SK-N-SH treated with all-trans-retinoic acid at 6 μM for 48 hours (cell line): ENCODE measurements around the gene HS6ST2.

Experiments used
- ATAC-seq: fragments of 200-7000 bp; cut with Tn5 transposase; 3 replicates; pipeline ENCODE4 v1.9.1; 2020; ENCODE audit warnings: mild to moderate bottlenecking, moderate library complexity
- ARNTL ChIP-seq: fragments of 450-650 bp; formaldehyde crosslinking; IDR thresholded peaks from 2 replicates; pipeline ENCODE4 v1.5.0; 2020; ENCODE audit warnings: low read depth, mild to moderate bottlenecking, moderate library complexity, borderline replicate concordance
- BACH2 ChIP-seq: fragments of 250-450 bp; sonication (Bioruptor Pico); IDR thresholded peaks from 2 replicates; pipeline ENCODE4 v1.9.0; 2021; ENCODE audit warnings: mild to moderate bottlenecking, borderline replicate concordance
- CREB5 ChIP-seq: fragments of 250-450 bp; sonication (Bioruptor Pico); IDR thresholded peaks from 2 replicates; pipeline ENCODE4 v1.5.1; 2020; ENCODE audit warnings: low read depth, mild to moderate bottlenecking, moderate library complexity
- CSRNP3 ChIP-seq: fragments of 250-450 bp; sonication (Bioruptor Pico); IDR thresholded peaks from 2 replicates; pipeline ENCODE4 v1.5.1; 2021; ENCODE audit warnings: mild to moderate bottlenecking, moderate library complexity
- ESRRG ChIP-seq: fragments of 250-450 bp; sonication (Bioruptor Pico); IDR thresholded peaks from 2 replicates; pipeline ENCODE4 v1.6.1; 2021; ENCODE audit warnings: mild to moderate bottlenecking
- GLIS3 ChIP-seq: fragments of 250-450 bp; sonication (Bioruptor Pico); IDR thresholded peaks from 2 replicates; pipeline ENCODE4 v1.5.0; 2020; ENCODE audit warnings: mild to moderate bottlenecking, moderate library complexity
- ISL1 ChIP-seq: fragments of 250-450 bp; sonication (Bioruptor Pico); IDR thresholded peaks from 2 replicates; pipeline ENCODE4 v2.1.2; 2022; ENCODE audit warnings: mild to moderate bottlenecking, moderate library complexity
- PATZ1 ChIP-seq: fragments of 250-450 bp; sonication (Bioruptor Pico); IDR thresholded peaks from 2 replicates; pipeline ENCODE4 v1.8.0; 2020; ENCODE audit warnings: mild to moderate bottlenecking, moderate library complexity, borderline replicate concordance
- POU6F1 ChIP-seq: fragments of 250-450 bp; sonication (Bioruptor Pico); IDR thresholded peaks from 2 replicates; pipeline ENCODE4 v1.8.0; 2021; ENCODE audit warnings: low read depth, mild to moderate bottlenecking, moderate library complexity, borderline replicate concordance
- PPARA ChIP-seq: fragments of 250-450 bp; sonication (Bioruptor Pico); IDR thresholded peaks from 2 replicates; pipeline ENCODE4 v1.5.0; 2020; ENCODE audit warnings: mild to moderate bottlenecking, borderline replicate concordance
- RARB ChIP-seq: fragments of 250-450 bp; sonication (Bioruptor Pico); IDR thresholded peaks from 2 replicates; pipeline ENCODE4 v1.8.0; 2021; ENCODE audit warnings: mild to moderate bottlenecking, moderate library complexity
- SNAI2 ChIP-seq: fragments of 250-450 bp; sonication (Bioruptor Pico); IDR thresholded peaks from 2 replicates; pipeline ENCODE4 v1.5.0; 2020; ENCODE audit warnings: mild to moderate bottlenecking, moderate library complexity
- TCF4 ChIP-seq: fragments of 250-450 bp; sonication (Bioruptor Pico); IDR thresholded peaks from 2 replicates; pipeline ENCODE4 v1.8.0; 2021; ENCODE audit warnings: mild to moderate bottlenecking, moderate library complexity, borderline replicate concordance
- TOX ChIP-seq: fragments of 250-450 bp; sonication (Bioruptor Pico); IDR thresholded peaks from 2 replicates; pipeline ENCODE4 v1.8.0; 2021; ENCODE audit warnings: mild to moderate bottlenecking, moderate library complexity, borderline replicate concordance
- TSHZ2 ChIP-seq: fragments of 250-450 bp; sonication (Bioruptor Pico); IDR thresholded peaks from 2 replicates; pipeline ENCODE4 v1.5.0; 2020; ENCODE audit warnings: mild to moderate bottlenecking, moderate library complexity
- ZC3H10 ChIP-seq: fragments of 250-450 bp; sonication (Bioruptor Pico); IDR thresholded peaks from 2 replicates; pipeline ENCODE4 v1.5.1; 2021; ENCODE audit warnings: mild to moderate bottlenecking, moderate library complexity
- ZFP3 ChIP-seq: fragments of 250-450 bp; sonication (Bioruptor Pico); IDR thresholded peaks from 2 replicates; pipeline ENCODE4 v1.5.0; 2020; ENCODE audit warnings: mild to moderate bottlenecking, moderate library complexity
- ZFP30 ChIP-seq: fragments of 450-650 bp; formaldehyde crosslinking; IDR thresholded peaks from 2 replicates; pipeline ENCODE4 v1.5.0; 2022; ENCODE audit warnings: mild to moderate bottlenecking, moderate library complexity
- ZNF565 ChIP-seq: fragments of 450-650 bp; formaldehyde crosslinking; conservative IDR thresholded peaks from 2 replicates; pipeline ENCODE4 v1.5.0; 2020; ENCODE audit warnings: low read depth, mild to moderate bottlenecking, moderate library complexity
- ZNF70 ChIP-seq: fragments of 450-650 bp; formaldehyde crosslinking; IDR thresholded peaks from 2 replicates; pipeline ENCODE4 v1.5.0; 2020; ENCODE audit warnings: mild to moderate bottlenecking, moderate library complexity
- ZNF8 ChIP-seq: fragments of 450-650 bp; formaldehyde crosslinking; IDR thresholded peaks from 2 replicates; pipeline ENCODE4 v1.5.0; 2020; ENCODE audit warnings: mild to moderate bottlenecking, moderate library complexity

The HS6ST2 gene

GRCh38 chrX:132718431-132718958, 239.9 kb downstream of the HS6ST2 start:
- no peak for TF ChIP-seq ISL1 (CRISPR knock-in tag)
- ATAC-seq: no peak

- TF ChIP-seq ESRRG (CRISPR knock-in tag) (no peak), ZNF70 (CRISPR knock-in tag) (no peak), RARB (CRISPR knock-in tag) (no peak), TSHZ2 (CRISPR knock-in tag) (no peak), ZFP3 (CRISPR knock-in tag) (no peak), PPARA (CRISPR knock-in tag) (no peak), BACH2 (CRISPR knock-in tag) (no peak), ISL1 (CRISPR knock-in tag) (no peak), ARNTL (CRISPR knock-in tag) (no peak), CSRNP3 (CRISPR knock-in tag) (no peak), SNAI2 (CRISPR knock-in tag) (no peak), TCF4 (CRISPR knock-in tag) (no peak), TOX (CRISPR knock-in tag) (no peak), ZNF565 (no peak), PATZ1 (CRISPR knock-in tag) (no peak), POU6F1 (CRISPR knock-in tag) (no peak)
- ATAC-seq: no peak
These were observed 242.4 kb downstream of the HS6ST2 start for GRCh38 chrX:132716006-132716405.

- TF ChIP-seq POU6F1 (CRISPR knock-in tag) (no peak), ZNF565 (no peak), ARNTL (CRISPR knock-in tag) (no peak), ZNF8 (CRISPR knock-in tag) (no peak)
These were observed 243.5 kb downstream of the HS6ST2 start for GRCh38 chrX:132714913-132715312.

GRCh38 chrX:132712350-132712749, 246.1 kb downstream of the HS6ST2 start:
- no peak for ATAC-seq
- TF ChIP-seq ZFP30 (no peak), BACH2 (CRISPR knock-in tag) (no peak), ZFP3 (CRISPR knock-in tag) (no peak), PATZ1 (CRISPR knock-in tag) (no peak), SNAI2 (CRISPR knock-in tag) (no peak), ARNTL (CRISPR knock-in tag) (no peak), ZNF8 (CRISPR knock-in tag) (no peak), ZNF70 (CRISPR knock-in tag) (no peak), PPARA (CRISPR knock-in tag) (no peak), RARB (CRISPR knock-in tag) (no peak), GLIS3 (CRISPR knock-in tag) (no peak), CREB5 (CRISPR knock-in tag) (no peak), ZC3H10 (CRISPR knock-in tag) (no peak), ISL1 (CRISPR knock-in tag) (no peak)

More at GRCh38 chrX:132714913-132715312, 243.5 kb downstream of the HS6ST2 start:
- ATAC-seq: no peak
